Spleen (tissue), 7 donors: ENCODE results near the gene BECN2.

Experiments
- POLR2AphosphoS5 ChIP-seq, 3 donors: sonication (generic); formaldehyde crosslinking; IDR thresholded peaks; one replicate each; pipeline ENCODE4 v1.5.1; 2017; ENCODE audit warnings: antibody characterized with exemption in 3 of 3
- TF ChIP-seq, protein P1 (sequence below), 11 experiments: fragments of 200-600 bp in 7 of 11; fragments of 450-650 bp in 4 of 11; sonication (generic) in 4 of 11; IDR thresholded peaks in 8 of 11; conservative IDR thresholded peaks in 3 of 11; 1 replicate in 7 of 11; 2 replicates in 4 of 11; pipeline versions ENCODE4 v1.4.0 to v1.8.0; 2016 to 2021; ENCODE audit warnings: antibody characterized with exemption in 11 of 11, inconsistent platforms in 4 of 11, mild to moderate bottlenecking in 1 of 11
- donor health status: DM: no; HTN: no; CAD: no; lungs with moderate emphysema.
- donor health status: DM: no; HTN: no; CAD: no.
- donor health status: DM: no; HTN: no; CAD: no.

DNA sequence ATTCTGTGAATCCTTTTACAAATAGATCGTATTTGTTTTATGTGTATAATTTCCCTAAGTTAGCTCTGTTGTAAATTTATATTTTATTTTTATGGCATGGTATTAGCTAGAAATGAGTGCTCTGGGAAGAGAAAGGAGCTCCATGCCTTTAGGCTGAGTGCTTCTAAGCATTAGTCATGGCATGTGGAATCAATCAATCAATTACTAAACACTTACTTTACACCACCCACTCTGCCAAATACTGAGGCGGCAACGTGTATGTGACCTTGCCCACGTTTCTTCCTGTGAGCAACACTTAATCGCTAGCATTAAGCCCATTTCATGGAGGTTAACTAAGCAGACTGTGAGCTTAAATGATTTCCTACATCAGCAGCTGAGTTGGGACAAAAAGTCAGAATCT is 7.2 kb upstream of the BECN2 start:
- TF ChIP-seq, protein P1, sequence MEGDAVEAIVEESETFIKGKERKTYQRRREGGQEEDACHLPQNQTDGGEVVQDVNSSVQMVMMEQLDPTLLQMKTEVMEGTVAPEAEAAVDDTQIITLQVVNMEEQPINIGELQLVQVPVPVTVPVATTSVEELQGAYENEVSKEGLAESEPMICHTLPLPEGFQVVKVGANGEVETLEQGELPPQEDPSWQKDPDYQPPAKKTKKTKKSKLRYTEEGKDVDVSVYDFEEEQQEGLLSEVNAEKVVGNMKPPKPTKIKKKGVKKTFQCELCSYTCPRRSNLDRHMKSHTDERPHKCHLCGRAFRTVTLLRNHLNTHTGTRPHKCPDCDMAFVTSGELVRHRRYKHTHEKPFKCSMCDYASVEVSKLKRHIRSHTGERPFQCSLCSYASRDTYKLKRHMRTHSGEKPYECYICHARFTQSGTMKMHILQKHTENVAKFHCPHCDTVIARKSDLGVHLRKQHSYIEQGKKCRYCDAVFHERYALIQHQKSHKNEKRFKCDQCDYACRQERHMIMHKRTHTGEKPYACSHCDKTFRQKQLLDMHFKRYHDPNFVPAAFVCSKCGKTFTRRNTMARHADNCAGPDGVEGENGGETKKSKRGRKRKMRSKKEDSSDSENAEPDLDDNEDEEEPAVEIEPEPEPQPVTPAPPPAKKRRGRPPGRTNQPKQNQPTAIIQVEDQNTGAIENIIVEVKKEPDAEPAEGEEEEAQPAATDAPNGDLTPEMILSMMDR (IDR thresholded peaks at IDR 0.05 in 8 of 11, conservative IDR thresholded peaks at IDR 0.05 in 3 of 11): no peak
- no peak for TF ChIP-seq POLR2AphosphoS5 (IDR thresholded peaks at IDR 0.05)
